Prostate gland (tissue), 2 donors: ENCODE data around the gene IGFBP3. TPM values are rescaled to one million over a fixed set of nuclear protein-coding genes. Genes with fewer than 3 reads are reported as not detected.

Experiments used
- DNase-seq: peaks from one replicate; pipeline ENCODE4 v3.0.0-alpha.2; 2019; ENCODE audit warnings: low spot score
- H3K27ac ChIP-seq, 2 donors: fragments of 200-600 bp; sonication (generic); 2 replicates each; pipeline ENCODE4 v1.5.1; 2017 to 2019
- H3K27me3 ChIP-seq: fragments of 200-600 bp; sonication (generic); replicated peaks from 2 replicates; pipeline ENCODE4 v1.5.1; 2019; ENCODE audit not compliant: insufficient read depth
- H3K36me3 ChIP-seq, 2 donors: fragments of 200-600 bp; sonication (generic); 1 replicate in 1 of 2; 2 replicates in 1 of 2; pipeline versions ENCODE4 v1.5.1 to v1.8.1; 2017 to 2019
- H3K4me1 ChIP-seq: fragments of 200-600 bp; sonication (generic); replicated peaks from 2 replicates; pipeline ENCODE4 v1.5.1; 2019
- H3K4me3 ChIP-seq, 2 donors: fragments of 200-600 bp; sonication (generic); 2 replicates each; pipeline ENCODE4 v1.5.1; 2017 to 2019
- H3K9me3 ChIP-seq: fragments of 200-600 bp; sonication (generic); 2 replicates; pipeline ENCODE4 v1.5.1; 2017
- CTCF ChIP-seq, 4 experiments: fragments of 200-600 bp in 2 of 4; fragments of 450-650 bp in 2 of 4; sonication (generic) in 2 of 4; IDR thresholded peaks; 1 replicate in 3 of 4; 2 replicates in 1 of 4; pipeline ENCODE4 v1.5.1; 2016 to 2019; ENCODE audit warnings: antibody characterized with exemption in 4 of 4, mild to moderate bottlenecking in 2 of 4, moderate library complexity in 2 of 4
- POLR2A ChIP-seq: fragments of 450-650 bp; IDR thresholded peaks from one replicate; pipeline ENCODE4 v1.6.1; 2016; ENCODE audit warnings: antibody characterized with exemption, mild to moderate bottlenecking
- POLR2AphosphoS5 ChIP-seq: sonication (generic); formaldehyde crosslinking; IDR thresholded peaks from one replicate; pipeline ENCODE4 v1.6.1; 2017; ENCODE audit warnings: antibody characterized with exemption
- WGBS: methylation state at CpG from one replicate; pipeline ENCODE4 v1.1.5; 2018; 5-methylcytosine and 5-hydroxymethylcytosine counted together
- intact Hi-C: fragments of 100-400 bp; cut with DNase I; formaldehyde crosslinking; loops from one replicate; pipeline ENCODE4 v1.14.2; 2022
- total RNA-seq, 2 donors: library from RNA; depleted of rRNA; stranded (reverse); fragments of >200 nt; gene quantifications; one replicate each; pipeline ENCODE4 v1.1.0, GENCODE V29; 2016

Gene IGFBP3
- total RNA-seq, 2 donors from 2014 or later = 71.6 to 105 TPM

- Histone ChIP-seq H3K9me3 (no peaks in the 10 kb centered on the region), H3K36me3 (no peaks in the 10 kb centered on the region), H3K27me3 (peaks cover 2% of the 10 kb centered on the region), H3K27ac (no peak overlapping the region), H3K4me1 (peaks cover 4% of the 10 kb centered on the region), H3K4me3 (no peak overlapping the region)
- DNase-seq = no peak
- TF ChIP-seq CTCF (IDR thresholded peaks at IDR 0.05) (no peak), POLR2A (no peak), POLR2AphosphoS5 (no peak)
- WGBS = 86% methylated on average over 10 of the region's 10 CpGs
- intact Hi-C loops = no loop called here
These were observed 29.3 kb downstream of the IGFBP3 start for GRCh38 chr7:45891462-45892402.

DNA sequence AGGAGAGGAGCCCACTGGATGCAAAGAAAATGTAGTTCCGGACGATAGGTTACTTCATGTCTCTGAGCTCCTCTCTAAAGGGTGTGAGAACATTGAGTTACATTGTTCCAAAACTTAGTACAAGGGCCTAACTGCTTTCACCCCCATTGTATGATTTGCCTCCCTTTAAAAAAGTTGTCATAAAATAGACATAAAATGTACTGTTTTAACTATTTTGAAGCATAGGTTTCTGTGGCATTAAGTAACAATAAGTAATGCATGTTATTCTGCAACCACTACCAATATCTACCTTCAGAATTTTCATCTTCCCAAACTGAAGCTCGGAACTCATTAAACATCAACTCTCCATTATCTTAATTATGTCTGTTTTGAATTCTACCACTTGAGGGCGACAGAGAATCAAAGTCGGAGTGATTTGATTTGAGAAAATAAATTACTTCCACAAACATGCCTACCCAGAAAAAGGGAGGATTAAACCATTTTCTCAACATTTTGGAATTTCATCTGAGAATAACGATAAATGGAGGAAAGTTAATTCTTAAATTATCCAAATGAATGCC, 30.1 kb downstream of the IGFBP3 start:
- Histone ChIP-seq H3K9me3 (no peaks in the 10 kb centered on the region), H3K27me3 (peaks cover 2% of the 10 kb centered on the region), H3K36me3 (no peaks in the 10 kb centered on the region), H3K4me1 (peaks cover 4% of the 10 kb centered on the region), H3K27ac (no peak overlapping the region), H3K4me3 (no peak overlapping the region)
- WGBS = 40% methylated on average over 6 of the region's 6 CpGs
- intact Hi-C loops = no loop called here
- TF ChIP-seq POLR2AphosphoS5 = no peak
- TF ChIP-seq CTCF (IDR thresholded peaks at IDR 0.05) = peak in 3 of 4 experiments; percentile 29 to 74 (median 54)
- TF ChIP-seq POLR2A = no peak
- DNase-seq = no peak

DNA sequence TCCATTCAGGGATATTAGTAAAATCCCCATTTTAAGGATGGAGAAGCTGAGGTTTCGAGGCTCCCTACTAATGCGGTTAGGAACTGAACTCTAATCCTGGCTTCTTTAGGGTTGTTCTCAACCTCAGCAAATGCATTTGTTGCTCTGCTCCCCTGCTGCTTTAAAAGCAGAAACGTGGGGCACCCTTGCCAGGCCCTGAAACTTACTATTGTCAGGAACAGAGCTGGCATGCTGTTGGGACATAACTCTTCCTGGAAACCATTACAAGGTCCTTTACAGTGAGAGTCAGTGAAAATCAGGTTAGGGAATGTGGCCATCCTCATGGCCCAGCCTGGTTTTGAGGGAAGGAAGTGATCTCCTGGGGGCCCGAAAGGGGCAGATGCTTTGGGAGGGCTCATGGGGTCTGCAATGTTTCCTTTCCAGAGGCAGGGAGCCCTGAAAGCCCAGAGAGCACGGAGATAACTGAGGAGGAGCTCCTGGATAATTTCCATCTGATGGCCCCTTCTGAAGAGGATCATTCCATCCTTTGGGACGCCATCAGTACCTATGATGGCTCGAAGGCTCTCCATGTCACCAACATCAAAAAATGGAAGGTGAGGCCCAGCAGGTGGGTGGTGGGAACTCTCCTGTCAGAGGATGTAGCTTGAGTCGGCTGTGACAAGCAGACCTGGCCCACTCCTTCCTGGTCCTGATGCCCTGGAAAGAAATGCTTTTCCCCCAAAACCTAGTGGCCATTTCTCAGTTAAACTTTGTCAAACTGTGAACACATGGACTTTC, 30.8 kb downstream of the IGFBP3 start:
- Histone ChIP-seq H3K27ac (no peak overlapping the region), H3K27me3 (peaks cover 2% of the 10 kb centered on the region), H3K4me1 (peaks cover 4% of the 10 kb centered on the region), H3K9me3 (no peaks in the 10 kb centered on the region), H3K4me3 (no peak overlapping the region), H3K36me3 (no peaks in the 10 kb centered on the region)
- WGBS = 92% methylated on average over 8 of the region's 8 CpGs
- intact Hi-C loops = no loop called here
- DNase-seq = no peak
- TF ChIP-seq CTCF (IDR thresholded peaks at IDR 0.05) = no peak
- no peak for TF ChIP-seq POLR2A
- TF ChIP-seq POLR2AphosphoS5 = no peak

GRCh38 chr7:45889367-45890067, 31.6 kb downstream of the IGFBP3 start:
- Histone ChIP-seq H3K36me3 (no peaks in the 10 kb centered on the region), H3K9me3 (no peaks in the 10 kb centered on the region), H3K27ac (no peak overlapping the region), H3K27me3 (peaks cover 2% of the 10 kb centered on the region), H3K4me3 (no peak overlapping the region), H3K4me1 (peaks cover 4% of the 10 kb centered on the region)
- WGBS = 73% methylated on average over 8 of the region's 8 CpGs
- TF ChIP-seq CTCF (IDR thresholded peaks at IDR 0.05) (no peak), POLR2A (no peak), POLR2AphosphoS5 (no peak)
- intact Hi-C loops = no loop called here
- DNase-seq = no peak
